Effector memory CD4-positive, alpha-beta T cell (primary cell): ENCODE data around the gene SETDB1.
"Not testable (repeated sequence)": the region's sequence is repeated elsewhere in the genome, so short reads cannot be mapped to it uniquely, and the experiment has no call there.

Experiments
- DNase-seq, 3 donors: peaks; one replicate each; pipeline ENCODE4 v3.0.0-alpha.2; 2020
- H3K27ac ChIP-seq: 2 replicates; pipeline ENCODE4 v1.7.0; 2013; ENCODE audit warnings: mild to moderate bottlenecking, low read length, moderate library complexity; ENCODE audit not compliant: insufficient read depth, poor library complexity, severe bottlenecking
- H3K27me3 ChIP-seq: replicated peaks from 2 replicates; pipeline ENCODE4 v1.7.0; 2013; ENCODE audit warnings: mild to moderate bottlenecking, low read length; ENCODE audit not compliant: insufficient read depth, control insufficient read depth, poor library complexity, severe bottlenecking
- H3K36me3 ChIP-seq: 2 replicates; pipeline ENCODE4 v1.7.0; 2013; ENCODE audit warnings: mild to moderate bottlenecking, low read length, moderate library complexity; ENCODE audit not compliant: control insufficient read depth, insufficient read depth
- H3K4me1 ChIP-seq: 2 replicates; pipeline ENCODE4 v1.7.0; 2013; ENCODE audit warnings: low read length, mild to moderate bottlenecking; ENCODE audit not compliant: control insufficient read depth, insufficient read depth, poor library complexity, severe bottlenecking
- H3K4me3 ChIP-seq: 2 replicates; pipeline ENCODE4 v1.7.0; 2013; ENCODE audit warnings: low read length, low read depth, mild to moderate bottlenecking; ENCODE audit not compliant: insufficient read depth, poor library complexity, severe bottlenecking
- H3K9me3 ChIP-seq: 2 replicates; pipeline ENCODE4 v1.7.0; 2013; ENCODE audit warnings: mild to moderate bottlenecking, low read length, moderate library complexity; ENCODE audit not compliant: control insufficient read depth

Gene SETDB1

DNA sequence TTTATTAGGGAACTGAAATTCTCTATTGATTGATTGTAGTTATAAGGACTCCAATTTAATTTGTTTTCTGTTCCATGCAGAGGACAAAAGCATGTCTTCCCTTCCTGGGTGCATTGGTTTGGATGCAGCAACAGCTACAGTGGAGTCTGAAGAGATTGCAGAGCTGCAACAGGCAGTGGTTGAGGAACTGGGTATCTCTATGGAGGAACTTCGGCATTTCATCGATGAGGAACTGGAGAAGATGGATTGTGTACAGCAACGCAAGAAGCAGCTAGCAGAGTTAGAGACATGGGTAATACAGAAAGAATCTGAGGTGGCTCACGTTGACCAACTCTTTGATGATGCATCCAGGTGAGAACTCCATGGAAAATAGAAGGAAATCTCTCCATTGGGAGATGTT lies 1.5 kb downstream of the SETDB1 start:
- Histone ChIP-seq H3K27me3 (no peaks in the 10 kb centered on the region), H3K27ac (no peak overlapping the region), H3K36me3 (peaks cover 34% of the 10 kb centered on the region), H3K4me1 (peaks cover 2% of the 10 kb centered on the region), H3K4me3 (no peak overlapping the region), H3K9me3 (no peaks in the 10 kb centered on the region)
- DNase-seq = no peak

DNA sequence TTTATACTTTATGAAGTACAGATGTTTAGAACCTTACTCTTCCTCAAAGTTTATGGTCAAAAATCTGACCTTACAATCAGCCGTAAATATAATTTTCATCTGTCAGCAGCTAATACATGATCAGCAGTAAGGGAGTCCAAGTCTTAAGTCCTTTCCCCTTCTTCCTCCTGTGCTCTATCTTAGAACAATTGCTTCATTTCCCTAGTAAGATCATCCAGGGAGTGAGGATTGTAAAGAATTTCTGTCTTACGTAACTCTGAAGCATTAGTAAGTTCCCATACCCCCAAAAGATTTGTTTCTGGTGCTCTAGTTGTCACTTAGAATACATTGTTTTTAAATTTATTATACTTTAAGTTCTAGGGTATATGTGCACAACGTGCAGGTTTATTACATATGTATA lies 2.1 kb downstream of the SETDB1 start:
- H3K27ac ChIP-seq = no peak overlapping the region
- H3K4me1 ChIP-seq = no peaks in the 10 kb centered on the region
- no peaks in the 10 kb centered on the region for H3K27me3 ChIP-seq
- H3K36me3 ChIP-seq = peaks cover 40% of the 10 kb centered on the region
- H3K9me3 ChIP-seq = no peaks in the 10 kb centered on the region
- no peak overlapping the region for H3K4me3 ChIP-seq
- no peak for DNase-seq

DNA sequence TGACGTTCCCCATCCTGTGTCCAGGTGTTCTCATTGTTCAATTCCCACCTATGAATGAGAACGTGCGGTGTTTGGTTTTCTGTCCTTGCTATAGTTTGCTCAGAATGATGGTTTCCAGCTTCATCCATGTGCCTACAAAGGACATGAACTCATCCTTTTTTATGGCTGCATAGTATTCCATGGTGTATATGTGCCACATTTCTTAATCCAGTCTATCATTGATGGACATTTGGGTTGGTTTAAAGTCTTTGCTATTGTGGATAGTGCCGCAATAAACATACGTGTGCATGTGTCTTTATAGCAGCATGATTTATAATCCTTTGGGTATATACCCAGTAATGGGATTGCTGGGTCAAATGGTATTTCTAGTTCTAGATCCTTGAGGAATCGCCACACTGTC lies 2.6 kb downstream of the SETDB1 start:
- H3K9me3 ChIP-seq, H3K4me1 ChIP-seq, H3K4me3 ChIP-seq, H3K27ac ChIP-seq, H3K27me3 ChIP-seq, DNase-seq: not testable (repeated sequence)
- peaks cover 42% of the 10 kb centered on the region for H3K36me3 ChIP-seq

DNA sequence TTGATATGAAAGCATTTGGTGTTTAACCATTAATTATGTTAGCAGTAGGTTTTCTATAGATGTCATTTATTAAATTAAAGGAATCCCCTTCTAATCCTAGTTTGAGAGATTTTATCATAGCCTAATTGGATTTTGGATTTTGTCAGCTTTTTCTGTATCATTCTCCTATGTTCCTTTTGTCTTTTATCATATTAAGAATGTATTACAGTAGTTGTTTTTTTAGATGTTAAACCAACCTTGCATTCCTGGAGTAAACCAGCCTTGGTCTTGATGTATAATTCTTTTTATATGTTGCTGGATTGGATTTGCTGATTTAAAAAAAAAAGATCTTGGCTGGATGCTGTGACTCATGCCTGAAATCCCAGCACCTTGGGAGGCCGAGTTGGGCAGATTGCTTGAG lies 5.6 kb downstream of the SETDB1 start:
- H3K36me3 ChIP-seq = peaks cover 46% of the 10 kb centered on the region
- no peak for DNase-seq
- no peaks in the 10 kb centered on the region for H3K9me3 ChIP-seq
- H3K27ac ChIP-seq = no peak overlapping the region
- H3K27me3 ChIP-seq = no peaks in the 10 kb centered on the region
- no peak overlapping the region for H3K4me3 ChIP-seq
- H3K4me1 ChIP-seq = no peaks in the 10 kb centered on the region

DNA sequence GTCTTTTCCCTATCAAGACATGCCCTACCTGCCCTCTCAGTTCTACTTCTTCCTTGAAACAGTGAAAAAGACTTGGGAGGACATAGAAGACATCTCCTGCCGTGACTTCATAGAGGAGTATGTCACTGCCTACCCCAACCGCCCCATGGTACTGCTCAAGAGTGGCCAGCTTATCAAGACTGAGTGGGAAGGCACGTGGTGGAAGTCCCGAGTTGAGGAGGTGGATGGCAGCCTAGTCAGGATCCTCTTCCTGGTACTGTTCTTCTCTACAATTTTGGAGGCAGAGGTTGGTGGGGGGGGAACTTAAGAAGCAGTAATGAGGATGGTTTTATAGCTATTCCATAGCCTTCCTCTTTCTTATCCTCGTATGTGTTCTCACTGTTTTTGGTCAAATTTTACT lies 18.7 kb downstream of the SETDB1 start:
- no peak overlapping the region for H3K27ac ChIP-seq
- H3K4me1 ChIP-seq = no peaks in the 10 kb centered on the region
- no peaks in the 10 kb centered on the region for H3K27me3 ChIP-seq
- no peaks in the 10 kb centered on the region for H3K9me3 ChIP-seq
- peaks cover 73% of the 10 kb centered on the region for H3K36me3 ChIP-seq
- DNase-seq = no peak
- H3K4me3 ChIP-seq = no peak overlapping the region

DNA sequence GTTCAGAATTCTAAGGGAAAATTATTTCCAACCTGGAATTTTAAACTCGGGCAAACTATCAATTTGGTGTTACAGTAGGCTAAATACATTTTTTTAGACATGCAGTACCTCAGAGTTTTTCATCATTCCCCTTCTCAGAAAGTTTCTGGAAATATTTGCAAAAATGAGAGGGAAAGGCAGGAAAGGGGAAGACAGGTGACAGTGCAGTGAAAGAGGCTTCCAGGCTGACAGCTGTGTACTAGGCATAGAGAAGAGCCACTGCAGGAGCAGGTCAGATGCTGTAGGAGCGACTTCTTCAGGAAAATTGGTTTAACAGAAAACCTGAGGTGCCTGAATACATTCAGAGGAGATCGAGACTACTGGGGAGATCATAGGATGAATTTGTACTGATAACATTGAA lies 28.5 kb downstream of the SETDB1 start:
- no peak overlapping the region for H3K4me3 ChIP-seq
- DNase-seq = no peak
- no peaks in the 10 kb centered on the region for H3K27me3 ChIP-seq
- H3K36me3 ChIP-seq = peaks cover 49% of the 10 kb centered on the region
- H3K27ac ChIP-seq = no peak overlapping the region
- H3K4me1 ChIP-seq = no peaks in the 10 kb centered on the region
- H3K9me3 ChIP-seq = no peaks in the 10 kb centered on the region

DNA sequence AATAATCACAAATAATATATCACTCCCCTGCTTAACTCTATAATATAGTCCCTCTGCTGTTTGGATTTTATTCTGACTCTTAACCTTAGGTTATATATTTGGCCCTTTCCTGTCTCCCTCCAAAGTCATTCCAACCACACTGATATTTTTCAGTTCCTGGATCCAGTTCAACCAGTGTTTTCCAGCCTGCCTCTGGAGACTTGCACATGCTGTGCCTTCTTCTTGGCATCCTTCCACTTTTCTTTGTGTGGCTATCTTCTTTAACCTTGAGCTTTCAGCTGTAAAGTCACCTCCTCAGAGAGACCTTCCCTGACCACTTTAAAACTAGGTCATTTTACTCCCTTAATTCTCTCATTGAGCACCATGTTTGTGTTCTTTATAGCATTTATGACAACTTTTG lies 29.1 kb downstream of the SETDB1 start:
- H3K36me3 ChIP-seq = peaks cover 46% of the 10 kb centered on the region
- no peaks in the 10 kb centered on the region for H3K9me3 ChIP-seq
- DNase-seq = no peak
- no peaks in the 10 kb centered on the region for H3K27me3 ChIP-seq
- no peaks in the 10 kb centered on the region for H3K4me1 ChIP-seq
- H3K4me3 ChIP-seq = no peak overlapping the region
- H3K27ac ChIP-seq = no peak overlapping the region

DNA sequence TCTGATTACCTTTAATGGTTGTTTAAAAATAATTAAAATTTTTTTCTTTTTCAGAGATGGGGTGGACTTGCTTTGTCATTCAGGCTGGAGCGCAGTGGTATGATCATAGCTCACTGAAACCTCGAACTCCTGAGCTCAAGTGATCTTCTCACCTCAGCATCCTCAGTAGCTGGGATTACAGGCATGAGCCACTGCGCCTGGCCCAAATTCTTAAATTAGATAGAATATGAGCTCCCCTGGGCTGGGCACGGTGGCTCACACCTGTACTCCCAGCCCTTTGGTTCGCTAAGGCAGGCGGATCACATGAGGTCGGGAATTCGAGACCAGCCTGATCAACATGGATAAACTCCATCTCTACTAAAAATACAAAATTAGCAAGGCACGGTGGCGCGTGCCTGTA lies 31.5 kb downstream of the SETDB1 start:
- Histone ChIP-seq H3K4me3 (no peak overlapping the region), H3K36me3 (peaks cover 47% of the 10 kb centered on the region), H3K9me3 (no peaks in the 10 kb centered on the region), H3K27ac (no peak overlapping the region), H3K27me3 (no peaks in the 10 kb centered on the region), H3K4me1 (no peaks in the 10 kb centered on the region)
- DNase-seq = no peak

DNA sequence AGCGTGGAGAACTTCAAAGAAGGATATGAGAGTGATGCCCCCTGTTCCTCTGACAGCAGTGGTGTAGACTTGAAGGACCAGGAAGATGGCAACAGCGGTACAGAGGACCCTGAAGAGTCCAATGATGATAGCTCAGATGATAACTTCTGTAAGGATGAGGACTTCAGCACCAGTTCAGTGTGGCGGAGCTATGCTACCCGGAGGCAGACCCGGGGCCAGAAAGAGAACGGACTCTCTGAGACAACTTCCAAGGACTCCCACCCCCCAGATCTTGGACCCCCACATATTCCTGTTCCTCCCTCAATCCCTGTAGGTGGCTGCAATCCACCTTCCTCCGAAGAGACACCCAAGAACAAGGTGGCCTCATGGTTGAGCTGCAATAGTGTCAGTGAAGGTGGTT lies 34.5 kb downstream of the SETDB1 start:
- H3K27ac ChIP-seq = no peak overlapping the region
- peaks cover 67% of the 10 kb centered on the region for H3K36me3 ChIP-seq

DNA sequence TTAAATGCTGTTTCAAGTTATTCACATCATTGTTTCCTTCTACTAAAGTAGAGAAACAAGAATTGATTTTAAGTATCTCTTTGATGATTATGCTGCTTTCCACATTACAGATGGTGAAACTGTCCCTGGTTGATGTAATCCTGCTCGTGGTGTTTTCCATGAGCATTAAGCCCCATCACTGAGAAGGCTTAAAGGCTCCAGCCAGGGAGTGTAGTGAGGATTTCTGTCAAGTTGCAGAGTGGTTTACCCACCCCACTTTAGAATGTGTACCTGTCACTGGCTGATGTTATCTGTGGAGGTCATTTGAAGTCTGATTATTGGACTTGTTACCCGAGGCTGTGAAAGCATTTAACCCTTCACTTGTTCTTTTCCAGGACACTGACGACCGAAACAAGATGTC lies 35.6 kb downstream of the SETDB1 start:
- Histone ChIP-seq H3K4me3 (no peak overlapping the region), H3K4me1 (no peaks in the 10 kb centered on the region), H3K9me3 (no peaks in the 10 kb centered on the region), H3K27ac (no peak overlapping the region), H3K36me3 (peaks cover 75% of the 10 kb centered on the region), H3K27me3 (no peaks in the 10 kb centered on the region)
- no peak for DNase-seq

More for the DNA sequence above, 34.5 kb downstream of the SETDB1 start:
- Histone ChIP-seq H3K4me1 (no peaks in the 10 kb centered on the region), H3K4me3 (no peak overlapping the region), H3K27me3 (no peaks in the 10 kb centered on the region), H3K9me3 (no peaks in the 10 kb centered on the region)
- no peak for DNase-seq
